Prostate gland (tissue), 2 donors: ENCODE measurements around the gene TMBIM6. TPM values are rescaled to one million over a fixed set of nuclear protein-coding genes. Genes with fewer than 3 reads are reported as not detected.

Experiments
- DNase-seq: peaks from one replicate; pipeline ENCODE4 v3.0.0-alpha.2; 2019; ENCODE audit warnings: low spot score
- H3K27ac ChIP-seq, 2 donors: fragments of 200-600 bp; sonication (generic); 2 replicates each; pipeline ENCODE4 v1.5.1; 2017 to 2019
- H3K27me3 ChIP-seq: fragments of 200-600 bp; sonication (generic); replicated peaks from 2 replicates; pipeline ENCODE4 v1.5.1; 2019; ENCODE audit not compliant: insufficient read depth
- H3K36me3 ChIP-seq, 2 donors: fragments of 200-600 bp; sonication (generic); 1 replicate in 1 of 2; 2 replicates in 1 of 2; pipeline versions ENCODE4 v1.5.1 to v1.8.1; 2017 to 2019
- H3K4me1 ChIP-seq: fragments of 200-600 bp; sonication (generic); replicated peaks from 2 replicates; pipeline ENCODE4 v1.5.1; 2019
- H3K4me3 ChIP-seq, 2 donors: fragments of 200-600 bp; sonication (generic); 2 replicates each; pipeline ENCODE4 v1.5.1; 2017 to 2019
- H3K9me3 ChIP-seq: fragments of 200-600 bp; sonication (generic); 2 replicates; pipeline ENCODE4 v1.5.1; 2017
- POLR2A ChIP-seq: fragments of 450-650 bp; IDR thresholded peaks from one replicate; pipeline ENCODE4 v1.6.1; 2016; ENCODE audit warnings: antibody characterized with exemption, mild to moderate bottlenecking
- POLR2AphosphoS5 ChIP-seq: sonication (generic); formaldehyde crosslinking; IDR thresholded peaks from one replicate; pipeline ENCODE4 v1.6.1; 2017; ENCODE audit warnings: antibody characterized with exemption
- WGBS: methylation state at CpG from one replicate; pipeline ENCODE4 v1.1.5; 2018; 5-methylcytosine and 5-hydroxymethylcytosine counted together
- intact Hi-C: fragments of 100-400 bp; cut with DNase I; formaldehyde crosslinking; loops from one replicate; pipeline ENCODE4 v1.14.2; 2022
- total RNA-seq, 2 donors: library from RNA; depleted of rRNA; stranded (reverse); fragments of >200 nt; gene quantifications; one replicate each; pipeline ENCODE4 v1.1.0, GENCODE V29; 2016
- TF ChIP-seq, protein P1 (sequence below), 4 experiments: fragments of 200-600 bp in 2 of 4; fragments of 450-650 bp in 2 of 4; sonication (generic) in 2 of 4; IDR thresholded peaks; 1 replicate in 3 of 4; 2 replicates in 1 of 4; pipeline ENCODE4 v1.5.1; 2016 to 2019; ENCODE audit warnings: antibody characterized with exemption in 4 of 4, mild to moderate bottlenecking in 2 of 4, moderate library complexity in 2 of 4

The TMBIM6 gene
- total RNA-seq, 2 donors from 2014 or later, result 541 to 778 TPM

DNA sequence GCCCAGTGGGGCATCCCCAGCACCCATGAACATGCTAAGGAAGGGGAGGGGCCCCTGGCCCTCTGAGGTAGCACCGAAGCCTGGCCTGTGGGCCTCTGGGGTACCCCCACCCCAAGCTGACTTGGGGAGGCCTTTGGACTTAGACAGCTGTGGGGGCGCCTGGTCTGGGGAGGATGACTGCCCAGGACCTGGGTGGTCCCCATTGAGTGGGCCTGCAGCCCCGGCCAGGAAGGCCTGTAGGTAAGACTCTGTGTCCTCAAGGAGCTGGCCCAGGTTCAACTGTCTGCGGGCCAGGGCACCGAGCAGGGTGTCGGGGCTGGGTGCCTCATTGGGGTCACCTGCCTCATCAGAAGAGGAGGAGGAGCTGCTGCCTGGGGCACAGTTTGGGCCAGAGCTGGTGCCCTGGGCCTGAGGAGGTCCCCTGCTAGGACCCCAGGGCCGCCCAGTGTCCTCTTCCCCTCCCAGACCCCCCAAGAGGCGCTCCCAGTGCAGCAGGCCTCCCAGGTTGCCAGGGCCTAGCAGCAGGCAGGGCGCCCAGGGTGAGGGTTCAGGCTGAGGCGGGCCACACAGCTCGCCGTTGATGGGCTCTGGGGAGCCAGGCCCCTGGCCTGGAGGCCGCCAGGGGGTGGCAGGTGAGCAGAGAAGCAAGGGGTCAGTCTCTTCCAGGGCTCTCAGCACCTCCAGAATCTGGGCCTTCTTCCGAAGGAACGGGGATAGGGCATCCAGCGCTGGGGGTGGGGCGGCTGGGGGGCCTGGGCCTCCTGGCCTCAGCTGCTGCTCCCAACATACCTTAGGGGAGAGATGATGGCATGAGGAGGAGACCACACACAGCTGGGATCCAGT lies 55.5 kb downstream of the TMBIM6 start:
- H3K9me3 ChIP-seq, result no peaks in the 10 kb centered on the region
- 69% methylated on average over 17 of the region's 17 CpGs for WGBS
- no peaks in the 10 kb centered on the region for H3K4me1 ChIP-seq
- intact Hi-C loops, result no loop called here
- no peaks in the 10 kb centered on the region for H3K36me3 ChIP-seq
- no peak for DNase-seq
- no peak overlapping the region for H3K4me3 ChIP-seq
- no peak overlapping the region for H3K27ac ChIP-seq
- H3K27me3 ChIP-seq, result no peaks in the 10 kb centered on the region
- no peak for TF ChIP-seq POLR2AphosphoS5
- TF ChIP-seq, protein P1, sequence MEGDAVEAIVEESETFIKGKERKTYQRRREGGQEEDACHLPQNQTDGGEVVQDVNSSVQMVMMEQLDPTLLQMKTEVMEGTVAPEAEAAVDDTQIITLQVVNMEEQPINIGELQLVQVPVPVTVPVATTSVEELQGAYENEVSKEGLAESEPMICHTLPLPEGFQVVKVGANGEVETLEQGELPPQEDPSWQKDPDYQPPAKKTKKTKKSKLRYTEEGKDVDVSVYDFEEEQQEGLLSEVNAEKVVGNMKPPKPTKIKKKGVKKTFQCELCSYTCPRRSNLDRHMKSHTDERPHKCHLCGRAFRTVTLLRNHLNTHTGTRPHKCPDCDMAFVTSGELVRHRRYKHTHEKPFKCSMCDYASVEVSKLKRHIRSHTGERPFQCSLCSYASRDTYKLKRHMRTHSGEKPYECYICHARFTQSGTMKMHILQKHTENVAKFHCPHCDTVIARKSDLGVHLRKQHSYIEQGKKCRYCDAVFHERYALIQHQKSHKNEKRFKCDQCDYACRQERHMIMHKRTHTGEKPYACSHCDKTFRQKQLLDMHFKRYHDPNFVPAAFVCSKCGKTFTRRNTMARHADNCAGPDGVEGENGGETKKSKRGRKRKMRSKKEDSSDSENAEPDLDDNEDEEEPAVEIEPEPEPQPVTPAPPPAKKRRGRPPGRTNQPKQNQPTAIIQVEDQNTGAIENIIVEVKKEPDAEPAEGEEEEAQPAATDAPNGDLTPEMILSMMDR (IDR thresholded peaks at IDR 0.05), result no peak
- TF ChIP-seq POLR2A, result no peak

DNA sequence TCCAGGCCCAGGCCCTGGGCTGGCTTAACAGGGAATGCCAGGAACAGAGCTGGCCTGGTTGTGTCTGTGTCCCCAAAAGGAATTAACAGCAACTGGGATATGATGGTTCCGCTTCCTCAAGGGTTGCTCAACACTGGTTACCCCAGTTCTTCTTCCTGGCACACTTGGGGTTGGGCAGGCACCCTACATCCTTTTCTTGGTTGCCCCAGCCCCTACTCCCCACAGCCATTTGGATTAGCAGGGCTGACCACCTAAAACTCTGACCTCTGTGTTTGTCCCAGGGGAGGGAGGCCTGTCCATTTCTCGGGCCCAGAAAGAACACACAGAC lies 56.1 kb downstream of the TMBIM6 start:
- Histone ChIP-seq H3K27ac (no peak overlapping the region), H3K36me3 (no peaks in the 10 kb centered on the region), H3K9me3 (no peaks in the 10 kb centered on the region), H3K4me1 (no peaks in the 10 kb centered on the region), H3K4me3 (no peak overlapping the region), H3K27me3 (no peaks in the 10 kb centered on the region)
- DNase-seq, result no peak
- 90% methylated on average over 2 of the region's 2 CpGs for WGBS
- TF ChIP-seq, protein P1 (IDR thresholded peaks at IDR 0.05), result no peak
- no peak for TF ChIP-seq POLR2AphosphoS5
- no peak for TF ChIP-seq POLR2A
- intact Hi-C loops, result no loop called here

DNA sequence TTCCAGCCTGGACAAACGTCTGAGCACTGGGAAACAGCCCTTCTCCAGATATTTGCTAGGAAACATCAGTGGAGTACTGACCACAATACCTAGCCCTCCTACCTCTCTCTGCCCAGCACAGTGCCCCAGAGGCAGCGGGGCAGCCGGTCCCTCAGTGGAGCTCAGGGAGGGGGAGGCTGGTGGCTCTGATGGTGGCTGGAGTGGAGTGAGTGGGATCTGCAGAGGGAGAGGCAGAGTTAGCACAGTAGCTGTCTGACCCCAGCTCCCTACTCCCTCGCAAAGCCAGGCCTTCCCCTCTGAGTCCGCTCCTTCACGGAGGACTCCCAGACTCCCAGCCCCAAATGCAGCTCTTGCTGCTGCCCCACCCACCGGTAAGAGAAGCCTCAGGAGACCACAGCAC lies 56.9 kb downstream of the TMBIM6 start:
- WGBS, result 78% methylated on average over 7 of the region's 7 CpGs
- Histone ChIP-seq H3K27me3 (no peaks in the 10 kb centered on the region), H3K36me3 (no peaks in the 10 kb centered on the region), H3K4me3 (no peak overlapping the region), H3K27ac (no peak overlapping the region), H3K9me3 (no peaks in the 10 kb centered on the region), H3K4me1 (no peaks in the 10 kb centered on the region)
- intact Hi-C loops, result no loop called here
- TF ChIP-seq POLR2A, result no peak
- TF ChIP-seq, protein P1 (IDR thresholded peaks at IDR 0.05), result no peak
- no peak for TF ChIP-seq POLR2AphosphoS5
- DNase-seq, result no peak

GRCh38 chr12:49798934-49799333 lies 57.6 kb downstream of the TMBIM6 start:
- Histone ChIP-seq H3K36me3 (no peaks in the 10 kb centered on the region), H3K27ac (no peak overlapping the region)
- 82% methylated on average over 2 of the region's 2 CpGs for WGBS

More at GRCh38 chr12:49798934-49799333, 57.6 kb downstream of the TMBIM6 start:
- TF ChIP-seq POLR2AphosphoS5, result no peak
- no peak for TF ChIP-seq POLR2A
- TF ChIP-seq, protein P1 (IDR thresholded peaks at IDR 0.05), result no peak
- intact Hi-C loops, result no loop called here
- no peak for DNase-seq
- Histone ChIP-seq H3K4me1 (no peaks in the 10 kb centered on the region), H3K27me3 (no peaks in the 10 kb centered on the region), H3K4me3 (no peak overlapping the region), H3K9me3 (no peaks in the 10 kb centered on the region)
